Ovary (tissue), 3 donors: ENCODE results near the gene RNLS.

Experiments used
- CTCF ChIP-seq, 3 donors: fragments of 450-650 bp in 2 of 3; fragments of 200-600 bp in 1 of 3; IDR thresholded peaks; one replicate each; pipeline versions ENCODE4 v1.5.1 to v1.8.0; 2016 to 2022; ENCODE audit warnings: antibody characterized with exemption in 3 of 3, mild to moderate bottlenecking in 1 of 3
- EP300 ChIP-seq: sonication (generic); formaldehyde crosslinking; IDR thresholded peaks from one replicate; pipeline ENCODE4 v1.6.1; 2017; ENCODE audit warnings: antibody characterized with exemption
- POLR2A ChIP-seq: fragments of 450-650 bp; IDR thresholded peaks from one replicate; pipeline ENCODE4 v1.6.1; 2017; ENCODE audit warnings: antibody characterized with exemption, mild to moderate bottlenecking, moderate library complexity
- donor health status: DM: no; HTN: no; CAD: no.

GRCh38 chr10:88232029-88232895 is 350.9 kb downstream of the RNLS start:
- no peak for TF ChIP-seq CTCF (IDR thresholded peaks at IDR 0.05)
- TF ChIP-seq POLR2A: no peak
- TF ChIP-seq EP300: no peak
